K562 (cell line): ENCODE results near the gene DAZAP1. TPM values are rescaled to one million over a fixed set of nuclear protein-coding genes. Genes with fewer than 3 reads are reported as not detected.

ENCODE experiments used
- CBFA2T3 ChIP-seq: fragments of 450-650 bp; IDR thresholded peaks from 2 replicates; pipeline ENCODE4 v1.6.1; 2017
- CBFB ChIP-seq: sonication (generic); formaldehyde crosslinking; IDR thresholded peaks from 2 replicates; pipeline ENCODE4 v1.4.0; 2020; ENCODE audit warnings: mild to moderate bottlenecking, missing genetic modification reagents
- CEBPB ChIP-seq: fragments of 450-650 bp; IDR thresholded peaks from 2 replicates; pipeline ENCODE4 v1.6.1; 2016; ENCODE audit warnings: missing genetic modification characterization, missing compliant biosample characterization
- CREB5 ChIP-seq: fragments of 250-450 bp; sonication (Bioruptor Pico); IDR thresholded peaks from 2 replicates; pipeline ENCODE4 v1.5.0; 2020; ENCODE audit warnings: mild to moderate bottlenecking
- CREBBP ChIP-seq: IDR thresholded peaks from one replicate; pipeline ENCODE4 v1.6.1; 2012; ENCODE audit warnings: low read depth, mild to moderate bottlenecking, control low read depth, inconsistent platforms, low read length
- FOXK2 ChIP-seq, 2 experiments: fragments of 450-650 bp; IDR thresholded peaks in 1 of 2; conservative IDR thresholded peaks in 1 of 2; 2 replicates each; pipeline ENCODE4 v1.6.1; 2016; ENCODE audit warnings: low read depth in 2 of 2, mild to moderate bottlenecking in 1 of 2
- GTF2E2 ChIP-seq: fragments of 200-800 bp; sonication (Bioruptor generic); IDR thresholded peaks from 2 replicates; pipeline ENCODE4 v1.6.1; 2016; ENCODE audit warnings: missing genetic modification characterization, missing compliant biosample characterization
- HDAC3 ChIP-seq: fragments of 450-650 bp; IDR thresholded peaks from 2 replicates; pipeline ENCODE4 v1.6.1; 2018; ENCODE audit warnings: borderline replicate concordance, mild to moderate bottlenecking, moderate library complexity; ENCODE audit not compliant: partially characterized antibody
- HNRNPL ChIP-seq: fragments of 200-400 bp; formaldehyde crosslinking; IDR thresholded peaks from 2 replicates; pipeline ENCODE4 v1.6.1; 2017; ENCODE audit warnings: low read depth, mild to moderate bottlenecking, low read length
- ILF3 ChIP-seq: fragments of 450-650 bp; IDR thresholded peaks from 2 replicates; pipeline ENCODE4 v1.6.1; 2018; ENCODE audit warnings: antibody characterized with exemption, mild to moderate bottlenecking, moderate library complexity, borderline replicate concordance
- KLF13 ChIP-seq: fragments of 450-650 bp; IDR thresholded peaks from 2 replicates; pipeline ENCODE4 v1.6.1; 2016; ENCODE audit warnings: missing genetic modification characterization, low read depth, mild to moderate bottlenecking, missing compliant biosample characterization, moderate library complexity, borderline replicate concordance
- KLF6 ChIP-seq: fragments of 250-450 bp; sonication (Bioruptor Pico); IDR thresholded peaks from 2 replicates; pipeline ENCODE4 v1.4.0; 2020; ENCODE audit warnings: mild to moderate bottlenecking, moderate library complexity, borderline replicate concordance
- LARP7 ChIP-seq: fragments of 450-650 bp; IDR thresholded peaks from 2 replicates; pipeline ENCODE4 v1.6.1; 2016
- NFATC3 ChIP-seq: fragments of 450-650 bp; IDR thresholded peaks from 2 replicates; pipeline ENCODE4 v1.6.1; 2017; ENCODE audit warnings: mild to moderate bottlenecking
- NFRKB ChIP-seq: fragments of 450-650 bp; IDR thresholded peaks from 2 replicates; pipeline ENCODE4 v1.6.1; 2016; ENCODE audit warnings: low read depth
- NR2C1 ChIP-seq, 2 experiments: fragments of 450-650 bp; IDR thresholded peaks; 2 replicates each; pipeline ENCODE4 v1.6.1; 2017; ENCODE audit warnings: mild to moderate bottlenecking in 2 of 2, antibody characterized with exemption in 1 of 2, inconsistent platforms in 1 of 2, missing compliant biosample characterization in 1 of 2, missing genetic modification characterization in 1 of 2
- SIRT6 ChIP-seq: IDR thresholded peaks from one replicate; pipeline ENCODE4 v1.6.1; 2012; ENCODE audit warnings: low read depth, mild to moderate bottlenecking, control low read depth, inconsistent platforms, low read length, moderate library complexity
- SMARCE1 ChIP-seq: fragments of 450-650 bp; IDR thresholded peaks from 2 replicates; pipeline ENCODE4 v1.7.1; 2016; ENCODE audit warnings: mild to moderate bottlenecking
- SNRNP70 ChIP-seq: fragments of 200-400 bp; formaldehyde crosslinking; optimal IDR thresholded peaks from 2 replicates; pipeline ENCODE3; 2017; ENCODE audit warnings: low read depth, low read length
- XRCC4 ChIP-seq: IDR thresholded peaks from one replicate; pipeline ENCODE4 v1.6.1; 2011; ENCODE audit not compliant: insufficient read depth, insufficient read length; ENCODE audit errors: extremely low read depth
- ZC3H11A ChIP-seq: IDR thresholded peaks from 2 replicates; pipeline ENCODE4 v1.6.1; 2012; ENCODE audit warnings: low read depth, low read length, improper control_type of control experiment
- ZNF551 ChIP-seq: fragments of 250-450 bp; sonication (Bioruptor Pico); IDR thresholded peaks from 2 replicates; pipeline ENCODE4 v1.5.0; 2021; ENCODE audit warnings: mild to moderate bottlenecking, moderate library complexity
- ZNF561 ChIP-seq: fragments of 450-650 bp; formaldehyde crosslinking; conservative IDR thresholded peaks from 2 replicates; pipeline ENCODE4 v1.4.0; 2020; ENCODE audit warnings: mild to moderate bottlenecking, moderate library complexity
- ZNF707 ChIP-seq: fragments of 250-450 bp; sonication (Bioruptor Pico); conservative IDR thresholded peaks from 2 replicates; pipeline ENCODE4 v1.8.0; 2022; ENCODE audit warnings: inconsistent platforms, mild to moderate bottlenecking, moderate library complexity
- ZNF740 ChIP-seq, 3 experiments: fragments of 200-800 bp in 1 of 3; sonication (Bioruptor generic) in 1 of 3; sonication (generic) in 1 of 3; formaldehyde crosslinking in 1 of 3; IDR thresholded peaks; 2 replicates each; pipeline versions ENCODE4 v1.6.1 to v1.8.0; 2016 to 2022; ENCODE audit warnings: mild to moderate bottlenecking in 2 of 3, missing compliant biosample characterization in 2 of 3, missing genetic modification characterization in 2 of 3, missing genetic modification reagents in 1 of 3
- ZNF785 ChIP-seq: fragments of 250-450 bp; sonication (Bioruptor Pico); IDR thresholded peaks from 2 replicates; pipeline ENCODE4 v1.4.0; 2020; ENCODE audit warnings: mild to moderate bottlenecking
- ZNF830 ChIP-seq: fragments of 250-450 bp; sonication (Bioruptor Pico); IDR thresholded peaks from 2 replicates; pipeline ENCODE4 v1.5.0; 2021; ENCODE audit warnings: mild to moderate bottlenecking
- ZSCAN32 ChIP-seq: fragments of 450-650 bp; formaldehyde crosslinking; IDR thresholded peaks from 2 replicates; pipeline ENCODE4 v1.4.0; 2020; ENCODE audit warnings: mild to moderate bottlenecking, moderate library complexity
- polyA plus RNA-seq, 8 experiments: library from polyadenylated mRNA; depleted of rRNA in 4 of 8; stranded (reverse) in 5 of 8; unstranded in 3 of 8; fragments of >200 nt; fragmentation: Nextera tagmentation in 2 of 8; fragmentation: Illumina TruSeq in 1 of 8; extraction: Ambion mirVana in 2 of 8; extraction: Trizol in 1 of 8; gene quantifications; 2 replicates each; pipeline versions ENCODE4 v1.2.1 to v1.2.3, GENCODE V29; 2011 to 2014; ENCODE audit warnings: inconsistent platforms in 1 of 8, missing spikeins in 1 of 8
- total RNA-seq, 7 experiments: library from RNA; depleted of rRNA in 6 of 7; stranded (reverse); fragments of >200 nt in 6 of 7; fragmentation: Illumina TruSeq in 2 of 7; extraction: Trizol in 2 of 7; gene quantifications; 2 replicates each; pipeline versions ENCODE4 v1.2.1 to v1.2.3, GENCODE V29; 2011 to 2021; ENCODE audit warnings: low replicate concordance in 1 of 7

The DAZAP1 gene
- total and polyA plus RNA-seq, 9 of the 15 experiments (the other 6 are each of a cell fraction or from before 2014, with no cell fraction given), result 10.8 to 289 (median 142) TPM

- TF ChIP-seq NR2C1 (IDR thresholded peaks at IDR 0.05) (peak; percentile 94), NR2C1 (tag; IDR thresholded peaks at IDR 0.05) (peak; percentile 97), CREBBP (no peak), SIRT6 (no peak), GTF2E2 (tag) (peak; percentile 67; the same call in 1 of the 2 replicates), ZSCAN32 (CRISPR knock-in tag) (no peak), SMARCE1 (no peak), ZNF561 (CRISPR knock-in tag) (no peak; the same call in 1 of the 2 replicates), CBFB (CRISPR knock-in tag) (peak; percentile 86), HNRNPL (no peak), NFRKB (peak; percentile 99), XRCC4 (no peak), CBFA2T3 (peak; percentile 45), LARP7 (peak; percentile 72; the same call in 1 of the 2 replicates), SNRNP70 (no peak), ZNF830 (CRISPR knock-in tag) (0 out of 2 replicates have a peak, but pooled peaks have one; percentile 48), NFATC3 (peak; percentile 71; the same call in 1 of the 2 replicates), ZNF785 (CRISPR knock-in tag) (0 out of 2 replicates have a peak, but pooled peaks have one; percentile 58), ZNF740 (CRISPR knock-in tag; IDR thresholded peaks at IDR 0.05) (peak; percentile 81), ZNF740 (tag; IDR thresholded peaks at IDR 0.05) (peak in 1 of 2 experiments; percentile 69; a peak in 1 of 4 replicates), HDAC3 (peak; percentile 84), FOXK2 (conservative IDR thresholded peaks at IDR 0.05 in 1 of 2, IDR thresholded peaks at IDR 0.05 in 1 of 2; ENCODE audit: low read depth in 2 of 2) (peak; percentile 85 to 88), CREB5 (CRISPR knock-in tag) (no peak), ZC3H11A (peak; percentile 97), ILF3 (peak; percentile 93), KLF6 (CRISPR knock-in tag) (peak; percentile 39; the same call in 1 of the 2 replicates), KLF13 (tag) (no peak; the same call in none of the 2 replicates), CEBPB (tag) (peak; percentile 99), ZNF551 (CRISPR knock-in tag) (no peak), ZNF707 (CRISPR knock-in tag) (no peak)
Observed at GRCh38 chr19:1383312-1384084, 23.9 kb upstream of the DAZAP1 start, which contains the start of gene NDUFS7 (continued).
